CD4-positive, alpha-beta memory T cell (primary cell): ENCODE data around the gene FGFRL1. TPM values are rescaled to one million over a fixed set of nuclear protein-coding genes. Genes with fewer than 3 reads are reported as not detected.
"Not testable (repeated sequence)": the region's sequence is repeated elsewhere in the genome, so short reads cannot be mapped to it uniquely, and the experiment has no call there.

Source experiments
- CTCF ChIA-PET: fragments of 350-600 bp; sonication (Branson Sonifier 250); formaldehyde crosslinking; loops from one replicate; lab custom pipeline; 2021; ENCODE audit warnings: inconsistent platforms; ENCODE audit not compliant: partially characterized antibody; lab: Charles Lee
- POLR2A ChIA-PET: fragments of 350-600 bp; sonication (Branson Sonifier 250); formaldehyde crosslinking; loops from one replicate; lab custom pipeline; 2021; ENCODE audit not compliant: partially characterized antibody; lab: Charles Lee
- DNase-seq, 5 donors: peaks; one replicate each; pipeline versions ENCODE4 v3.0.0 to v3.0.0-alpha.2; 2020 to 2022; ENCODE audit warnings: mixed read lengths in 1 of 5
- H3K27ac ChIP-seq: one replicate; pipeline ENCODE4 v1.7.0; 2013; ENCODE audit warnings: low read depth, low read length
- H3K27me3 ChIP-seq: 2 replicates; pipeline ENCODE4 v1.7.0; 2013; ENCODE audit warnings: mild to moderate bottlenecking, low read length, moderate library complexity; ENCODE audit not compliant: insufficient read depth
- H3K36me3 ChIP-seq: 2 replicates; pipeline ENCODE4 v1.7.0; 2013; ENCODE audit warnings: mild to moderate bottlenecking, low read length, moderate library complexity; ENCODE audit not compliant: insufficient read depth
- H3K4me1 ChIP-seq: 2 replicates; pipeline ENCODE4 v1.7.0; 2013; ENCODE audit warnings: mild to moderate bottlenecking, low read length, moderate library complexity; ENCODE audit not compliant: insufficient read depth
- H3K4me3 ChIP-seq, 2 donors: one replicate each; pipeline ENCODE4 v1.7.0; 2013; ENCODE audit warnings: low read length in 2 of 2, mild to moderate bottlenecking in 1 of 2
- H3K9me3 ChIP-seq, 2 donors: one replicate each; pipeline ENCODE4 v1.7.0; 2013; ENCODE audit warnings: low read length in 2 of 2, control low read depth in 1 of 2; ENCODE audit not compliant: control insufficient read depth in 1 of 2
- H3K27ac Mint-ChIP-seq, 7 donors: one replicate each; pipeline ENCODE4 v1.8.0; 2020 to 2021; ENCODE audit warnings: mixed read lengths in 7 of 7, mild to moderate bottlenecking in 6 of 7, inconsistent platforms in 3 of 7, moderate library complexity in 3 of 7
- H3K27me3 Mint-ChIP-seq, 2 donors: one replicate each; pipeline ENCODE4 v1.8.0; 2020 to 2021; ENCODE audit warnings: mixed read lengths in 2 of 2
- H3K36me3 Mint-ChIP-seq, 2 donors: one replicate each; pipeline ENCODE4 v1.8.0; 2020 to 2021; ENCODE audit warnings: mixed read lengths in 2 of 2, inconsistent platforms in 1 of 2, mild to moderate bottlenecking in 1 of 2
- H3K4me1 Mint-ChIP-seq, 4 donors: one replicate each; pipeline ENCODE4 v1.8.0; 2020 to 2021; ENCODE audit warnings: mixed read lengths in 4 of 4, mild to moderate bottlenecking in 1 of 4
- H3K4me3 Mint-ChIP-seq, 8 donors: one replicate each; pipeline ENCODE4 v1.8.0; 2020 to 2021; ENCODE audit warnings: mixed read lengths in 8 of 8, mild to moderate bottlenecking in 7 of 8, moderate library complexity in 6 of 8, inconsistent platforms in 3 of 8
- H3K9me3 Mint-ChIP-seq, 8 donors: one replicate each; pipeline ENCODE4 v1.8.0; 2020 to 2021; ENCODE audit warnings: mixed read lengths in 8 of 8, mild to moderate bottlenecking in 5 of 8, inconsistent platforms in 3 of 8, moderate library complexity in 1 of 8
- intact Hi-C: fragments of 100-400 bp; cut with micrococcal nuclease; formaldehyde crosslinking; loops from one replicate; pipeline ENCODE4 v1.15.1; 2023
- polyA plus RNA-seq, 2 donors: library from polyadenylated mRNA; unstranded; fragments of 300-500 nt; fragmentation: Illumina TruSeq; gene quantifications; one replicate each; pipeline ENCODE4 v1.2.3, GENCODE V29; 2021
- total RNA-seq, 2 experiments: library from RNA; stranded (reverse); gene quantifications; one replicate each; pipeline ENCODE4 v1.2.3, GENCODE V29; 2021

The FGFRL1 gene
- total and polyA plus RNA-seq, 4 experiments from 2014 or later, result 0.64 to 22.4 (median 12.3) TPM

GRCh38 chr4:1046581-1047011 lies 35.2 kb downstream of the FGFRL1 start:
- CTCF ChIA-PET, H3K27me3 ChIP-seq, H3K9me3 Mint-ChIP-seq, H3K27ac ChIP-seq, H3K4me1 ChIP-seq, H3K36me3 Mint-ChIP-seq, H3K4me1 Mint-ChIP-seq, H3K36me3 ChIP-seq, H3K4me3 ChIP-seq, intact Hi-C loops, H3K9me3 ChIP-seq: not testable (repeated sequence)
- H3K27ac Mint-ChIP-seq, result peak overlapping the region in 1 of 7 donors; percentile 81
- H3K4me3 Mint-ChIP-seq, result peak overlapping the region in 1 of 8 donors; percentile 76
- POLR2A ChIA-PET, result interaction anchor here (0.7 kb wide), 1 partner anchor 10 kb away, joined by 3 read pairs; no protein-coding TSS in a partner anchor
- H3K27me3 Mint-ChIP-seq, result peaks cover 19 to 21% of the 10 kb centered on the region in 2 donors
- peak in 1 of 5 donors; percentile 33 for DNase-seq

GRCh38 chr4:1047106-1047975 lies 35.9 kb downstream of the FGFRL1 start:
- H3K27ac ChIP-seq, result no peak overlapping the region

GRCh38 chr4:1047976-1048772 lies 36.7 kb downstream of the FGFRL1 start:
- H3K27ac Mint-ChIP-seq, result peak overlapping the region in 2 of 7 donors; percentile 35 to 43
- CTCF ChIA-PET, result no interaction called here

More at GRCh38 chr4:1047106-1047975, 35.9 kb downstream of the FGFRL1 start:
- intact Hi-C loops, result no loop called here
- Mint-ChIP-seq H3K36me3 (peaks cover 1 to 3% of the 10 kb centered on the region in 2 donors), H3K9me3 (peaks cover 0 to 2% (median 0%) of the 10 kb centered on the region in 8 donors), H3K4me3 (peak overlapping the region in 1 of 8 donors; percentile 46), H3K27me3 (peaks cover 19 to 22% of the 10 kb centered on the region in 2 donors), H3K4me1 (peaks cover 0 to 5% (median 2%) of the 10 kb centered on the region in 4 donors), H3K27ac (peak overlapping the region in 2 of 7 donors; percentile 43 to 81)
- no peaks in the 10 kb centered on the region for H3K36me3 ChIP-seq
- H3K9me3 ChIP-seq, result no peaks in the 10 kb centered on the region
- H3K27me3 ChIP-seq, result no peaks in the 10 kb centered on the region
- DNase-seq, result peak in 1 of 5 donors; percentile 37
- ChIA-PET POLR2A (interaction anchor here (0.7 kb wide), 1 partner anchor 9 kb away, joined by 3 read pairs; no protein-coding TSS in a partner anchor), CTCF (no interaction called here)
- H3K4me3 ChIP-seq, result no peak overlapping the region
- no peaks in the 10 kb centered on the region for H3K4me1 ChIP-seq

GRCh38 chr4:1048773-1049590 lies 37.6 kb downstream of the FGFRL1 start:
- peaks cover 0 to 2% (median 0%) of the 10 kb centered on the region in 8 donors for H3K9me3 Mint-ChIP-seq
- DNase-seq, result peak in 1 of 5 donors; percentile 39

More at GRCh38 chr4:1047976-1048772, 36.7 kb downstream of the FGFRL1 start:
- POLR2A ChIA-PET, result no interaction called here
- no peak overlapping the region for H3K4me3 ChIP-seq
- intact Hi-C loops, result no loop called here
- no peaks in the 10 kb centered on the region for H3K36me3 ChIP-seq
- peaks cover 18 to 22% of the 10 kb centered on the region in 2 donors for H3K27me3 Mint-ChIP-seq
- H3K4me1 ChIP-seq, result no peaks in the 10 kb centered on the region
- H3K27ac ChIP-seq, result no peak overlapping the region
- peaks cover 1 to 3% of the 10 kb centered on the region in 2 donors for H3K36me3 Mint-ChIP-seq
- peak in 1 of 5 donors; percentile 32 for DNase-seq
- no peaks in the 10 kb centered on the region for H3K9me3 ChIP-seq
- H3K4me1 Mint-ChIP-seq, result peaks cover 0 to 5% (median 2%) of the 10 kb centered on the region in 4 donors
- H3K9me3 Mint-ChIP-seq, result peaks cover 0 to 2% (median 0%) of the 10 kb centered on the region in 8 donors
- H3K27me3 ChIP-seq, result no peaks in the 10 kb centered on the region
- H3K4me3 Mint-ChIP-seq, result peak overlapping the region in 1 of 8 donors; percentile 8

GRCh38 chr4:1049591-1049905 lies 38.1 kb downstream of the FGFRL1 start:
- H3K4me3 Mint-ChIP-seq, result no peak overlapping the region
- peaks cover 16 to 22% of the 10 kb centered on the region in 2 donors for H3K27me3 Mint-ChIP-seq
- DNase-seq, result no peak
- Histone ChIP-seq H3K36me3 (no peaks in the 10 kb centered on the region), H3K4me3 (no peak overlapping the region), H3K9me3 (no peaks in the 10 kb centered on the region), H3K27me3 (no peaks in the 10 kb centered on the region), H3K27ac (no peak overlapping the region), H3K4me1 (no peaks in the 10 kb centered on the region)
- H3K4me1 Mint-ChIP-seq, result peaks cover 0 to 5% (median 2%) of the 10 kb centered on the region in 4 donors
- H3K27ac Mint-ChIP-seq, result no peak overlapping the region
- peaks cover 0 to 2% (median 0%) of the 10 kb centered on the region in 8 donors for H3K9me3 Mint-ChIP-seq
- intact Hi-C loops, result no loop called here
- ChIA-PET CTCF (no interaction called here), POLR2A (no interaction called here)
- peaks cover 1 to 3% of the 10 kb centered on the region in 2 donors for H3K36me3 Mint-ChIP-seq

More at GRCh38 chr4:1048773-1049590, 37.6 kb downstream of the FGFRL1 start:
- Histone ChIP-seq H3K4me3 (no peak overlapping the region), H3K27ac (no peak overlapping the region), H3K27me3 (no peaks in the 10 kb centered on the region), H3K9me3 (no peaks in the 10 kb centered on the region), H3K4me1 (no peaks in the 10 kb centered on the region), H3K36me3 (no peaks in the 10 kb centered on the region)
- CTCF ChIA-PET, result no interaction called here
- peaks cover 16 to 22% of the 10 kb centered on the region in 2 donors for H3K27me3 Mint-ChIP-seq
- peaks cover 0 to 5% (median 2%) of the 10 kb centered on the region in 4 donors for H3K4me1 Mint-ChIP-seq
- POLR2A ChIA-PET, result no interaction called here
- intact Hi-C loops, result no loop called here
- H3K4me3 Mint-ChIP-seq, result no peak overlapping the region
- peaks cover 1 to 3% of the 10 kb centered on the region in 2 donors for H3K36me3 Mint-ChIP-seq
- peak overlapping the region in 2 of 7 donors; percentile 35 to 36 for H3K27ac Mint-ChIP-seq

GRCh38 chr4:1050486-1051213 lies 39.2 kb downstream of the FGFRL1 start:
- Mint-ChIP-seq H3K27ac (no peak overlapping the region), H3K4me1 (peaks cover 2 to 7% (median 3%) of the 10 kb centered on the region in 4 donors), H3K9me3 (peaks cover 0 to 2% (median 0%) of the 10 kb centered on the region in 8 donors), H3K4me3 (no peak overlapping the region), H3K36me3 (peaks cover 1 to 3% of the 10 kb centered on the region in 2 donors), H3K27me3 (peaks cover 12 to 17% of the 10 kb centered on the region in 2 donors)
- Histone ChIP-seq H3K4me1 (peaks cover 5% of the 10 kb centered on the region), H3K36me3 (no peaks in the 10 kb centered on the region), H3K4me3 (no peak overlapping the region), H3K27me3 (no peaks in the 10 kb centered on the region), H3K9me3 (no peaks in the 10 kb centered on the region), H3K27ac (no peak overlapping the region)
- CTCF ChIA-PET, result no interaction called here
- intact Hi-C loops, result no loop called here
- peak in 1 of 5 donors; percentile 15 for DNase-seq
- POLR2A ChIA-PET, result no interaction called here
